Activated naive CD4-positive, alpha-beta T cell treated with anti-CD3 and anti-CD28 coated beads, Interleukin-2, amount 50 U/mL, for 16 hours (primary cell): ENCODE measurements around the gene DPF1.
"Not testable (repeated sequence)": the region's sequence is repeated elsewhere in the genome, so short reads cannot be mapped to it uniquely, and the experiment has no call there.

Source experiments
- DNase-seq: peaks from one replicate; pipeline ENCODE4 v3.0.0-alpha.2; 2020

Gene DPF1

GRCh38 chr19:38250428-38250820, 26.4 kb upstream of the DPF1 start:
- DNase-seq: no peak

- no peak for DNase-seq
Measured at GRCh38 chr19:38248421-38248820, 24.4 kb upstream of the DPF1 start.

GRCh38 chr19:38247734-38248268, 23.8 kb upstream of the DPF1 start:
- no peak for DNase-seq

DNA sequence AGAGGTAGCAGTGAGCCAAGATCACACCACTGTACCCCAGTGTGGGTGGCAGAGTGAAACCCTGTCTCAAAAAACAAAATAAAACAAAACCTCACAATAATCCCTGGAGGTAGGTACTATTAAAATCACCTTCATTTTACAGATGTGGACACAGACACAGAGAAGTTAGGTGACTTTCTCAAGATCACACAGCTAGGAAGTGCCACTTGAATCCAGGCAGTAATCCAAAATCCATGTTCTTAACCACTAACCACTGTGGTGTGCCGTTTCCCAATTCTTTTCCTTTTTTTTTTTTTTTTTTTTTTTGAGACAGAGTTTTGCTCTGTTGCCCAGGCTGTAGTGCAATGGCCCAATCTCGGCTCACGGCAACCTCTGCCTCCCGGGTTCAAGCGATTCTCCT, 23.1 kb upstream of the DPF1 start:
- DNase-seq: no peak

- DNase-seq: no peak
Measured at GRCh38 chr19:38245826-38246498, 21.9 kb upstream of the DPF1 start.

DNA sequence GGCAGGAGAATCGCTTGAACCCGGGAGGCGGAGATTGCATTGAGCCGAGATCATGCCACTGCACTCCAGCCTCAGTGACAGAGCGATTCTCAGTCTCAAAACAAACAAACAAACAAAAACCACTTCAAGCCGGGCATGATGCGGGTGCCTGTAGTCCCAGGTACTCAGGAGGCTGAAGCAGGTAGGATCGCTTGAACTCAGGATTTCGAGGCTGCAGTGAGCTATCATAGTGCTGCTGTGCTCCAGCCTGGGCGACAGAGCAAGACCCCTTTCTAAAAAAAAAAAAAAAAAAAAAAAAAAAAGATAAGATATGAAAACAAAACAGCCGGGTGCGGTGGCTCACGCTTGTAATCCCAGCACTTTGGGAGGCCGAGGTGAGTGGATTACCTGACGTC, 19.3 kb upstream of the DPF1 start:
- DNase-seq: no peak

DNA sequence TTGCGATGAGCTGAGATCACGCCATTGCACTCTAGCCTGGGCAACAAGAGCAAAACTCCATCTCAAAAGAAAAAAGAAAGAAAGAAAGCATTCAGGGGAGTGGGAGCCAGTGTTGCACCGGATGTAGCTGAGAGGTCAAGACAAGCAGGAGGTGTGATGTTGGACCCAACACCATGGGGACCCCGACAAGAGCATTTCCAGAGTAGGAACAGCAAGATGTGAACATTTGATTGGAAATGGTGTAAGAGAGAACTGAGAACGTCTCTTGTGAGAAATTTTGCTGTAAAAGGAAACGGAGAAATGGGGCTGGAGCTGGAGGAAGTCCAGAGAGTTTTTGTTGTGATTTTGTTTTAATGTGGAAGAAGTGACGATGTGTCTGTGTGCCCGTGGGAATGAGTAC, 15.8 kb upstream of the DPF1 start:
- DNase-seq: no peak

DNA sequence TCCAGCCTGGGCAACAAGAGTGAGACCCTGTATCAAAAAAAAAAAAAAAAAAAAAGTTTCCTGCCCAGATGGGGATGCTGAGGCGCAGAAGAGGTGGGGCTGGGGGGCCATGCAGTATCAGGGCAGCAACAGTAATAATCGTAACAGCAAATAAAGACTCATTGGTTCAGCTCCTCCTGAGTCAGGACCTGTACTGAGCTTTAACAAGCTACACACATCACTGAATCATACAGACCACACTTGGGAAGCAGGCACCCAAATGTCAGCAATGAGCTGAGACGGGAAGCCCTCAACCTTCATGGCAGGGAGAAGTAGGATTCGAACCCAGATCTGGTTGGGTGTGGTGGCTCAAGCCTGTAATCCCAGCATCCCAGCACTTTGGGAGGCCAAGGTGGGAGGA, 10.6 kb upstream of the DPF1 start:
- no peak for DNase-seq

GRCh38 chr19:38233740-38234251, 9.8 kb upstream of the DPF1 start:
- DNase-seq: peak; percentile 72

DNA sequence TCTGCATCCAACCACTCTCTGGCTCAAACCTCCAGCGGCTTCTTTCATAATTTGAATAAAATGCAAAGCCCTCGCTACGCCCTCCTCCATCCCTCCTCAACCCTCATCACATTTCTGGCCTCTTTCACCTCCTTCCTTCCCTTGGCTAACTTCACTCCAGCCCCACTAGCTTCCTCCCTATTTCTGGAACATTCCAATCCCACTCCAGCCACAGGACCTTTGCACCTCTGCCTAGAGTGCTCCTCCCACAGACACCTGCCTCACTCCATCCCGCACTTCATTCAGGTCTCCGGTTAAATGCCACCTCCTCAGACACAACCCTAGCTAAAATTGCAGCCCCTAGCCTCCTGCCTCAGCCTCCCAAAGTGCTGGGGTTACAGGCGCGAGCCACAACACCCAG, 7.9 kb upstream of the DPF1 start:
- DNase-seq: no peak

GRCh38 chr19:38230506-38231133, 6.6 kb upstream of the DPF1 start:
- DNase-seq: not testable (repeated sequence)

GRCh38 chr19:38229585-38230073, 5.6 kb upstream of the DPF1 start:
- DNase-seq: peak; percentile 69

DNA sequence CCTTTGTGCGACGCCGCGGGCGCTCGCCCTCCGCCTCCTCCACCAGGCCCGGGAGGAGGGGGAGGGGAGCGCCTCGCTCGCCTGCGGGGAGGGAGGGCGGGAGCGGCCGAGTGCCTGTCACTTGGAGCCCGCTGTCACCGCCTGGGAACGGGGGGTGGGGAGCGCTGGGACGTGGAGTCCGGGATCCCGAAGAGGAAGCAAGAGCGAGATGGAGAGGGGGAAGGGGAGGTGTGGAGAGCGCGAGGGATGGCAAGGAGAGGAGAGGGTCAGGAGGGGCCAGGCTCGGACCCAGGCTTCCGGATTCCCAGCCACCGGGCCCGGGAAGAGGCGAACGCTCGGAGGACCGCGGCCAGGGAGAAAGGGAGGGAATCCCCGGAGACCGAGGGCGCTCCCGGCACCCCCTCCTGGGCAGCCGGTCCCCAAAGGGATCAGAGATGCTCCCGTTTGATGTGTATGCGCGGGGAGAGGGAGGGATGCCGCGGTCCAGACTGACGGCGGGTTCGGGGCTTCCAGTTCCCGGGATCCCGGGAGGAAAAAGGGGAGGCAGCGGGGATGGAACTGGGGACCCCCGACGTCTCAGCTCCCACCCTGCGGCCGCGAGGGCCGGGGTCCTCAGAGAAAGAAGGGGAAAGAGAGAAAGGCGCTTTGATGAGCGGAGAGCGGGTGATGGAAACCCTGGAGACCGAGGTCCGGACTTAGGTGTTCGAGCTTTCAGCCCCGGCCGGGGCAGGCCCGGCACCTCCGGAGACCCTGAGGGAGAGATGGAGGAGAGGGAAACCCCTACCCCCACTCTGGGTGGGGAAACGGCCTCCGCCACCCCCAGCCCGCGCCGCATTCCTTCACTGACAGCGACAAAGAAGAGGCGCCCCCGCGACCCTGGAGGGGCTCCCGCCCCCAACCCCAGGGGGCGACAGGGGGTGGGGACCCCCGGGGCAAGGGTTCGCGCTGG, 4.7 kb upstream of the DPF1 start:
- no peak for DNase-seq

DNA sequence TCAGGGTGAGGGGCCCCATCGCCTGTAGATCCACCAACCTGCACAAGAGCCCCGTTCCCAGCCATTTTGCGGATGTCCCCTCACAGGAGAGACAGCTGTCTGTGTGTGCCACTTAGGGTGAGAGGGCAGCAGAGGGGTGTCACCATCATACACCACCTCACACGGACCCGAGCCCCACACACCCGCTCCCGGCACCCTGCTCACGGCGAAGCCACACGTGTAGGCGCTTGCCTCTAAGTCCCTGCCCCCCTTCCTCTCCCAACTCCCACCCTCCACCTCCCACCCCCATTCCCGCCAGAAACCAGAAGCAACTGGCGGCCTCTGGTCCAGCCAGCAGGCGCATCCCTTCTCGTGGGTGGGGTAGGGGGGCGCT, 4.0 kb upstream of the DPF1 start:
- DNase-seq: no peak

DNA sequence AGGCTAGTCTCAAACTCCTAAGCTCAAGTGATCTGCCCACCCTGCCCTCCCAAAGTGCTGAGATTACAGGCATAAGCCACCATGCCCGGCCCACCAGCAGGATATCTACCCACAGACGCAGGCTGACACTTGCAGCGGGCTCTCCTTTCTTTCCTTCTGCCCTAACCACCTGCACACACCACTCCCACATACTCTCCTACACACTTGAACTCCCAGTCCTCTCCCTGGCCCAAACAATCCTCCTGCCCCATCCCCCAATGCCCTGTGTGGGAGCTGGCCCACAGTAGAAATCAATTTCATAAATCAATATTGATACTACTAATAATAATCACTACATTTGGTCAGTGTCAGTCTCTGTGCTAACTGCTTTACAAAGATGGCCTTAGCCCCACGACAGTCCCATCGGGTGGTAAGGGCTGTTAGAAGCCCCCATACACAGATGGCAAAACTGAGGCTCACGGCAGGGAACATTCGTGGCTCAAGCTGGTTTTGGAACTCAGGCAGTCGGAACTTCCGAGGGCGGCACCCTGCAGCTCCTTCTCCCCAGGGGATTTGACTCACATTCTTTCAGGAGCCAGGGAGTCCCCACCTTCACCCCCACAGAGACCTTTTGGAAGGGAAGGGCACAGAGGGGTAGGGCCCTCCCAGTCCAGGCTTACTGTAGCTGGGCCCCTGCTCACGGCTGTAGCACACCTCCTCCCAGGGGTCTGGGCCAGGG, 3.4 kb upstream of the DPF1 start:
- no peak for DNase-seq

- DNase-seq: not testable (repeated sequence)
Measured at GRCh38 chr19:38224863-38225218, 819 bp upstream of the DPF1 start.

DNA sequence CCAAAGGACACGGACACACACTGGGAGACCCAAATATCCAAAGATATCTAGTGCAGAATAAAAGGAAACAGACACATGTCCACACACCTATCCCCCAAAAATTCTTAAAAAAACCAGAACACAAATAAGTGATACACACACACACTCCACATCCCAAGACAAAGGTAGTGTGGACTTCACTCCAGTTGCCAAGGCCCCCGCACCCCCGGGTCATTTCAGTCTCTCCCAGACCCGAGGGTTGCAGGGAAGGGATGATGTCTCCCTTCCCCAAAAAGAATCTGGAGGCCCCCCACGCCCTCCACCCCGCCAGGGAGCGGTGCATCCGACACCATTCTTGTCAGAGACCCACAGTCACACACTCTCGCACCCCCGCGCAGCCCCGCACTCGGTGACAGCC, 407 bp downstream of the DPF1 start:
- DNase-seq: no peak

DNA sequence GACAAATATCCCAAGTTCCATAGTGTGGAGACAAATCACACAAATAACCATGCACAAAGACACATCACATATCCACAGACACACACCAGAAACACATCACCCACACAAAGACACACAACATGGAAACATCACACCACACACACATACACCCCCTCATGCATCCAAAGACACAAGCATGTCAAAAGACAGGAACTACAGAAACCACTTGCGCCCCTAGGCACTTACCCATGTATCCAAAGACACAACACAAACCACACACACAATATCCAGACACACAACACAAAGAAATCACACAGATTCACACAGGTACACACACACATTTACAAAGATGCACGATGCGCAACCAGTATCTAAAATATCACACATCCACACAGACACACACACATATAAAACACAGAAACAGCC, 901 bp downstream of the DPF1 start:
- no peak for DNase-seq

GRCh38 chr19:38221919-38222830, 1.8 kb downstream of the DPF1 start:
- DNase-seq: no peak

- DNase-seq: no peak
Measured at GRCh38 chr19:38221421-38221820, 2.6 kb downstream of the DPF1 start.

- DNase-seq: no peak
Measured at GRCh38 chr19:38219221-38219620, 4.8 kb downstream of the DPF1 start.

DNA sequence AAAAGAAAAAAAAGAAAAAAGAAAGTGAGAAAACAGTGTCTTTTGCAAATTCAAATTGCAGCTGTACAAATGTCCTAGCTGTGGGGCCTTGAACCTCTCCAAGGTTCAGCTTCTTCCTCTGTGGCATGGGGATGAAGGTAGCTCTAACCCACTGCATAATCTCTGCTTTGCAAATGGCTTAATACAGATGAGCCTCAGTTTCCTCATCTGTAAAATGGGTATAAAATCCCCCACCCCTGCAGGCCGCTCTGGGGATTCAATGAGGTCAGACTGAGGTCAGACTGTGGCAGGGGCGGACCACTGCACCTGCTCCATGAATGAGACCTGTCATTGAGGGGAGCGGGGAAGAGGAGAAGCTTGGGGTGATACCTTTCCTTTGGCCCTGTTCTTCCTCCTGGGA, 5.8 kb downstream of the DPF1 start:
- DNase-seq: no peak
